H1 (cell line): Measurements from ENCODE around the gene PRKN. TPM values are rescaled to one million over a fixed set of nuclear protein-coding genes. Genes with fewer than 3 reads are reported as not detected.

Experiments
- CTCF ChIA-PET: fragments of 300-600 bp; sonication (Branson Sonifier 250); formaldehyde crosslinking; loops from one replicate; lab custom pipeline; 2021; ENCODE audit not compliant: partially characterized antibody; lab: Charles Lee
- POLR2A ChIA-PET: fragments of 300-600 bp; sonication (Branson Sonifier 250); formaldehyde crosslinking; loops from one replicate; lab custom pipeline; 2021; ENCODE audit warnings: inconsistent platforms; ENCODE audit not compliant: partially characterized antibody; lab: Charles Lee
- DNase-seq, 2 experiments: peaks; one replicate each; pipeline versions ENCODE4 v3.0.0 to v3.0.0-alpha.2; 2010 to 2022; ENCODE audit warnings: low spot score in 2 of 2, low read depth in 1 of 2, mixed read lengths in 1 of 2
- FAIRE-seq: peaks from 2 replicates; lab custom pipeline; 2011; peaks lifted over from hg19 to GRCh38; lab: Jason Lieb, UNC
- H2AFZ ChIP-seq: 2 replicates; pipeline ENCODE4 v1.8.1; 2012; ENCODE audit warnings: low read length, inconsistent platforms
- H2AK5ac ChIP-seq: 2 replicates; pipeline ENCODE4 v1.6.1; 2013; ENCODE audit warnings: low read depth, low read length
- H2BK120ac ChIP-seq: replicated peaks from 2 replicates; pipeline ENCODE3; 2013; ENCODE audit warnings: low read depth, low read length, inconsistent platforms
- H2BK12ac ChIP-seq: 2 replicates; pipeline ENCODE4 v1.6.1; 2013; ENCODE audit warnings: low read depth, low read length
- H2BK15ac ChIP-seq: 2 replicates; pipeline ENCODE4 v1.6.1; 2013; ENCODE audit warnings: low read length
- H2BK20ac ChIP-seq: 2 replicates; pipeline ENCODE4 v1.6.1; 2013; ENCODE audit warnings: low read length
- H2BK5ac ChIP-seq: 2 replicates; pipeline ENCODE4 v1.6.1; 2013; ENCODE audit warnings: low read depth, low read length
- H3K14ac ChIP-seq: 2 replicates; pipeline ENCODE4 v1.6.1; 2013; ENCODE audit warnings: inconsistent platforms; ENCODE audit not compliant: insufficient read length
- H3K18ac ChIP-seq: 2 replicates; pipeline ENCODE4 v1.6.1; 2013; ENCODE audit warnings: low read length; ENCODE audit errors: extremely low read depth
- H3K23ac ChIP-seq: 2 replicates; pipeline ENCODE4 v1.6.1; 2013; ENCODE audit warnings: inconsistent platforms; ENCODE audit not compliant: insufficient read length
- H3K23me2 ChIP-seq: 2 replicates; pipeline ENCODE4 v1.6.1; 2013; ENCODE audit warnings: low read depth, low read length
- H3K27ac ChIP-seq: 2 replicates; pipeline ENCODE4 v1.6.1; 2011; ENCODE audit warnings: low read depth, low read length, inconsistent platforms
- H3K27me3 ChIP-seq, 4 experiments: replicated peaks in 1 of 4; 1 replicate in 1 of 4; 2 replicates in 3 of 4; pipeline versions ENCODE4 v1.6.1 to v1.8.1; 2011 to 2013; ENCODE audit warnings: low read length in 3 of 4, mild to moderate bottlenecking in 3 of 4, inconsistent platforms in 2 of 4, mixed read lengths in 2 of 4, moderate library complexity in 1 of 4; ENCODE audit not compliant: control insufficient read depth in 3 of 4, insufficient read depth in 3 of 4; ENCODE audit errors: extremely low read depth in 1 of 4
- H3K36me3 ChIP-seq, 4 experiments: 2 replicates each; pipeline versions ENCODE4 v1.6.1 to v1.8.1; 2011 to 2013; ENCODE audit warnings: mild to moderate bottlenecking in 4 of 4, low read length in 3 of 4, moderate library complexity in 2 of 4, control low read depth in 1 of 4, inconsistent platforms in 1 of 4; ENCODE audit not compliant: insufficient read depth in 4 of 4, control insufficient read depth in 2 of 4
- H3K4ac ChIP-seq: replicated peaks from 2 replicates; pipeline ENCODE3; 2013; ENCODE audit warnings: low read length, low read depth, mixed read lengths, inconsistent platforms; ENCODE audit not compliant: insufficient read length
- H3K4me1 ChIP-seq, 4 experiments: replicated peaks in 1 of 4; 1 replicate in 1 of 4; 2 replicates in 3 of 4; pipeline versions ENCODE4 v1.6.1 to v1.8.1; 2011 to 2013; ENCODE audit warnings: low read length in 3 of 4, inconsistent platforms in 2 of 4, mixed read lengths in 1 of 4; ENCODE audit not compliant: insufficient read depth in 4 of 4, control insufficient read depth in 3 of 4
- H3K4me2 ChIP-seq, 2 experiments: 2 replicates each; pipeline versions ENCODE4 v1.6.1 to v1.8.1; 2011 to 2013; ENCODE audit warnings: low read depth in 2 of 2, low read length in 2 of 2, control low read depth in 1 of 2, inconsistent platforms in 1 of 2, mild to moderate bottlenecking in 1 of 2; ENCODE audit not compliant: insufficient read depth in 1 of 2
- H3K4me3 ChIP-seq, 4 experiments: fragments of 200-600, 300-600 bp in 1 of 4; sonication (generic), shearing (Covaris generic), sonication (Bioruptor Twin) in 1 of 4; 2 replicates each; pipeline versions ENCODE4 v1.5.1 to v1.8.1; 2011 to 2016; ENCODE audit warnings: low read length in 4 of 4, low read depth in 3 of 4, control low read depth in 2 of 4, inconsistent platforms in 2 of 4, mild to moderate bottlenecking in 2 of 4, mixed read lengths in 1 of 4, moderate library complexity in 1 of 4; ENCODE audit not compliant: insufficient read depth in 2 of 4; ENCODE audit errors: extremely low read depth in 1 of 4
- H3K56ac ChIP-seq: replicated peaks from 2 replicates; pipeline ENCODE3; 2013; ENCODE audit warnings: low read depth, mild to moderate bottlenecking, mixed read lengths, low read length, inconsistent platforms; ENCODE audit not compliant: insufficient read length
- H3K79me1 ChIP-seq: 2 replicates; pipeline ENCODE4 v1.6.1; 2013; ENCODE audit warnings: low read depth, low read length, control low read depth
- H3K79me2 ChIP-seq, 2 experiments: 2 replicates each; pipeline versions ENCODE4 v1.6.1 to v1.8.1; 2012 to 2013; ENCODE audit warnings: low read length in 2 of 2, mild to moderate bottlenecking in 2 of 2, inconsistent platforms in 1 of 2; ENCODE audit not compliant: insufficient read depth in 2 of 2, control insufficient read depth in 1 of 2
- H3K9ac ChIP-seq, 4 experiments: replicated peaks in 1 of 4; 1 replicate in 1 of 4; 2 replicates in 3 of 4; pipeline versions ENCODE4 v1.6.1 to v1.8.1; 2011 to 2013; ENCODE audit warnings: low read depth in 3 of 4, low read length in 3 of 4, control low read depth in 2 of 4, mild to moderate bottlenecking in 2 of 4, moderate library complexity in 2 of 4, inconsistent platforms in 1 of 4; ENCODE audit errors: extremely low read depth in 1 of 4
- H3K9me3 ChIP-seq, 2 experiments: 2 replicates each; pipeline versions ENCODE4 v1.6.1 to v1.8.1; 2012 to 2013; ENCODE audit warnings: mild to moderate bottlenecking in 2 of 2, moderate library complexity in 2 of 2, control low read depth in 1 of 2, inconsistent platforms in 1 of 2, low read depth in 1 of 2, low read length in 1 of 2, mixed read lengths in 1 of 2; ENCODE audit not compliant: insufficient read depth in 2 of 2
- H4K20me1 ChIP-seq, 2 experiments: replicated peaks in 1 of 2; 2 replicates each; pipeline versions ENCODE3 to v1.8.1; 2011 to 2013; ENCODE audit warnings: inconsistent platforms in 2 of 2, low read length in 2 of 2, mild to moderate bottlenecking in 1 of 2; ENCODE audit not compliant: insufficient read depth in 2 of 2, control insufficient read depth in 1 of 2
- H4K5ac ChIP-seq: 2 replicates; pipeline ENCODE4 v1.6.1; 2013; ENCODE audit warnings: low read length, low read depth, mixed read lengths, inconsistent platforms; ENCODE audit not compliant: insufficient read length
- H4K8ac ChIP-seq: 2 replicates; pipeline ENCODE4 v1.8.0; 2013; ENCODE audit warnings: mild to moderate bottlenecking, moderate library complexity, low read length, inconsistent platforms; ENCODE audit not compliant: insufficient read depth; ENCODE audit errors: extremely low read depth
- H4K91ac ChIP-seq: replicated peaks from 2 replicates; pipeline ENCODE3; 2013; ENCODE audit warnings: low read length, mixed read lengths, inconsistent platforms; ENCODE audit not compliant: insufficient read length
- BACH1 ChIP-seq: IDR thresholded peaks from 2 replicates; pipeline ENCODE4 v1.6.1; 2012; ENCODE audit warnings: low read length, improper control_type of control experiment
- BCL11A ChIP-seq, 2 experiments: IDR thresholded peaks; one replicate each; pipeline ENCODE4 v1.6.1; 2011; ENCODE audit warnings: low read depth in 2 of 2, low read length in 2 of 2, mild to moderate bottlenecking in 2 of 2
- CHD1 ChIP-seq: IDR thresholded peaks from 2 replicates; pipeline ENCODE4 v1.6.1; 2012; ENCODE audit warnings: low read depth, low read length, improper control_type of control experiment
- E2F6 ChIP-seq: IDR thresholded peaks from 2 replicates; pipeline ENCODE4 v1.6.1; 2012; ENCODE audit warnings: inconsistent platforms
- GABPA ChIP-seq: IDR thresholded peaks from 2 replicates; pipeline ENCODE4 v1.6.1; 2011; ENCODE audit warnings: mild to moderate bottlenecking, low read length, moderate library complexity, borderline replicate concordance; ENCODE audit not compliant: insufficient read depth
- SRF ChIP-seq: IDR thresholded peaks from 2 replicates; pipeline ENCODE4 v1.6.1; 2011; ENCODE audit warnings: mild to moderate bottlenecking, low read depth, low read length, moderate library complexity
- TAF1 ChIP-seq: IDR thresholded peaks from 2 replicates; pipeline ENCODE4 v1.6.1; 2011; ENCODE audit warnings: mild to moderate bottlenecking, low read depth, low read length
- USF2 ChIP-seq: IDR thresholded peaks from 2 replicates; pipeline ENCODE4 v1.6.1; 2011; ENCODE audit warnings: low read length, improper control_type of control experiment
- whole genome bisulfite sequencing, 2 experiments: shearing (Covaris generic) in 1 of 2; methylation state at CpG; one replicate each; pipeline versions ENCODE4 v1.1.6 to v1.1.7; 2013 to 2015; ENCODE audit warnings: low lambda C conversion rate in 2 of 2, mixed read lengths in 2 of 2, inconsistent platforms in 1 of 2, low coverage in 1 of 2, missing lambda C conversion rate in 1 of 2; ENCODE audit not compliant: insufficient replicate concordance in 2 of 2, insufficient coverage in 1 of 2, insufficient read length in 1 of 2; ENCODE audit errors: extremely low coverage in 1 of 2, missing lambda C conversion rate in 1 of 2; 5-methylcytosine and 5-hydroxymethylcytosine counted together
- polyA plus RNA-seq, 7 experiments: library from polyadenylated mRNA; depleted of rRNA in 3 of 7; stranded (reverse) in 5 of 7; unstranded in 2 of 7; fragments of >200 nt in 5 of 7; fragments of 200-250 nt in 2 of 7; gene quantifications; 1 replicate in 5 of 7; 2 replicates in 1 of 7; 4 replicates in 1 of 7; pipeline versions ENCODE4 v1.2.1 to v1.2.3, GENCODE V29; 2011 to 2013; ENCODE audit warnings: missing spikeins in 2 of 7, mixed read lengths in 2 of 7
- total RNA-seq: library from RNA; stranded (reverse); fragmentation: NEBNext Ultra II Directional; extraction: Animal tissue kit (Norgen Biotek cat#: 25700); gene quantifications from 2 replicates; pipeline ENCODE4 v1.2.1, GENCODE V29; 2021
- TF ChIP-seq, protein P1 (sequence below): IDR thresholded peaks from 2 replicates; pipeline ENCODE4 v1.6.1; 2011; ENCODE audit warnings: low read depth, mild to moderate bottlenecking, low read length; ENCODE audit not compliant: insufficient read depth

Gene PRKN
- total and polyA plus RNA-seq, 2 of the 8 experiments (the other 6 are each of a cell fraction or from before 2014, with no cell fraction given), result 0.13 to 0.29 TPM

DNA sequence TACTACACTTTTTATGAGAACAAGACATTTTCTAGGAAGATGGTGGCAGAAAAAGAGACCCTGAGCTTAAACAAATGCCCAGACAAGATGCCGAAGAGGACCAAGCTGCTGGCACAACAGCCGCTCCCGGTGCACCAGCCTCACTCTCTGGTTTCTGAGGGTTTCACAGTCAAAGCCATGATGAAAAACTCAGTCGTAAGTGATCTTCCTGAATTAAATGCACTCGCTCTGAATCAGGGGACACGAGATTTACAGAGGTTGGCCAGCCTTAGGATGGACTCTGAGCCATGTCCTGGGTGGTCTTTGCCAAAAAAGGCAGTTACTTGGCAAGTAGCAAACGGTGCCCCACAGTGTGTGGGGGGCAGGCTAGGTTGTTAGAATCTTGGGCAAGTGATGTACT, 631 bp upstream of the PRKN start:
- no peak overlapping the region for H4K5ac ChIP-seq

More for the DNA sequence above, 631 bp upstream of the PRKN start:
- no peak for FAIRE-seq
- H3K79me1 ChIP-seq, result no peaks in the 10 kb centered on the region
- no peak overlapping the region for H2AK5ac ChIP-seq
- no peak overlapping the region for H2BK12ac ChIP-seq
- H4K20me1 ChIP-seq, result no peaks in the 10 kb centered on the region
- WGBS, 2 experiments, result 71% methylated on average over 7 of the region's 7 CpGs; no CpG with 5 or more reads in 1 of the 2 experiments
- no peaks in the 10 kb centered on the region; a peak in 1 of 7 replicates for H3K4me1 ChIP-seq
- no peak overlapping the region for H2BK15ac ChIP-seq
- ChIA-PET POLR2A (no interaction called here), CTCF (interaction anchor here (1.0 kb wide), 1 partner anchor 9 kb away, joined by 4 read pairs; no protein-coding TSS in a partner anchor)
- no peaks in the 10 kb centered on the region for H3K36me3 ChIP-seq
- H2BK120ac ChIP-seq, result no peak overlapping the region
- no peak for TF ChIP-seq SRF
- no peak for TF ChIP-seq CHD1
- TF ChIP-seq BCL11A (IDR thresholded peaks at IDR 0.05; ENCODE audit: low read depth in 2 of 2, low read length in 2 of 2), result no peak
- TF ChIP-seq E2F6, result no peak
- TF ChIP-seq TAF1, result no peak
- no peak for TF ChIP-seq GABPA
- TF ChIP-seq BACH1, result no peak
- TF ChIP-seq, protein P1, sequence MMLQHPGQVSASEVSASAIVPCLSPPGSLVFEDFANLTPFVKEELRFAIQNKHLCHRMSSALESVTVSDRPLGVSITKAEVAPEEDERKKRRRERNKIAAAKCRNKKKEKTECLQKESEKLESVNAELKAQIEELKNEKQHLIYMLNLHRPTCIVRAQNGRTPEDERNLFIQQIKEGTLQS, result no peak
- TF ChIP-seq USF2, result no peak
- no peak overlapping the region for H3K23ac ChIP-seq
- H3K27me3 ChIP-seq, result no peaks in the 10 kb centered on the region; a peak in 2 of 7 replicates
- H4K8ac ChIP-seq, result no peak overlapping the region
- peak overlapping the region in 3 of 4 experiments; percentile 8 to 45 (median 29); a peak in 4 of 8 replicates for H3K4me3 ChIP-seq
- H3K9me3 ChIP-seq, result no peaks in the 10 kb centered on the region
- H3K4me2 ChIP-seq, result peak overlapping the region; percentile 57 to 60
- no peak overlapping the region for H4K91ac ChIP-seq
- H3K18ac ChIP-seq, result no peak overlapping the region
- H3K9ac ChIP-seq, result no peak overlapping the region; a peak in 1 of 7 replicates
- no peak overlapping the region for H3K4ac ChIP-seq
- H3K79me2 ChIP-seq, result no peaks in the 10 kb centered on the region
- no peak overlapping the region for H3K14ac ChIP-seq
- H2BK5ac ChIP-seq, result no peak overlapping the region
- peak overlapping the region; percentile 68; the same call in 1 of the 2 replicates for H3K27ac ChIP-seq
- H3K56ac ChIP-seq, result no peak overlapping the region
- H2BK20ac ChIP-seq, result no peak overlapping the region
- peak overlapping the region; percentile 91 for H2AFZ ChIP-seq
- H3K23me2 ChIP-seq, result no peaks in the 10 kb centered on the region
- DNase-seq, result no peak
